ENCODE data around the gene ALK.

The ALK gene

DNA sequence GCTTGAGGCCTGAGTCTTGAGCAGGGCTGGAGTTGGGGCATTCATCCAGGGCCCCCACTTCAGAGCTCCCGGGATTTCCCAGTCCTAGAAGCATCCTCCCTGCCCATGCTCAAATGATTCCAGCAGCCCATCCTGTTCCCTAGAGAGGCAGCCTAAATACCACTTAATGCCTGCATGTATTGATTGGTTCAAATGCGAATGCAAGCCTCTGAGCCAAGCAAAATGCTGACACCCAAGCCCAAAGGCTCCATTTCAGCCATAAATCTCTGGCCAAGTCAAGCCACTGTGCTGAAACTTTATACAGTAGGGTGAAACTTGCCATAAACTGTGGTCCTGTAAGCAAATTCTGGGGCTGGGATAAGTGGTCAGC is 526.4 kb downstream of the ALK start:
- DNase-seq, result no peak

DNA sequence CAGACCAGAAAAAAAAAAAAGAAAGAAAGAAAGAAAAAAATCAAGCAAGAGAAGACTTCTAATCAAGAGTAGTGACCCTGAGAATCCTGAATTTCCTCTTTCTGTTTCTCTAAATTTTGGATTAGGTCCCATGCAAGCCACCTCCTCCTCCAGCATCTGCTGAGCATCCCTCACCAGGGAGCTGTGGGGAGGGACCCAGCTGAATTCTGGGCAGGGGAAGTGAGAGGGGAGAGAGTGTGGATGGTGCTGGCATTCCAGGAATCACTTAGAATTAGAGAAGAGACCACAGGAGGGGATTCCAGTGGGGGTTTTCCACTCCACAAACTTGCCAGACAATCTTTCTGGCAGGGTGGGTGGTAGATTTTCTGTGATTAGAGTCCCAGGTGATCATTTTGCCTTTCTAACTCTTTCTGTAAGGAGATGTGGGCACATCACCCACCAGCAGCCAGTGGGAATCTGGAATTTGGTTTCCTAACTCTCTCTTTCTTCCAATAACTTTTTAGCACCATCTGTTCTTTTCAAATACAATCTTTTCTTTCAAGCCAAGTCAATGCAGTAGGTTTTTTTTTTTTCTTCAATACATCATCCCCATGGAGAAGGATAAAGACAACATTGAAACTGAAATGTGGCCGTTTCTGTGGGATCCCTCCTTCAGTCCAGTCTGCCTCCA is 526.9 kb downstream of the ALK start:
- no peak for DNase-seq

DNA sequence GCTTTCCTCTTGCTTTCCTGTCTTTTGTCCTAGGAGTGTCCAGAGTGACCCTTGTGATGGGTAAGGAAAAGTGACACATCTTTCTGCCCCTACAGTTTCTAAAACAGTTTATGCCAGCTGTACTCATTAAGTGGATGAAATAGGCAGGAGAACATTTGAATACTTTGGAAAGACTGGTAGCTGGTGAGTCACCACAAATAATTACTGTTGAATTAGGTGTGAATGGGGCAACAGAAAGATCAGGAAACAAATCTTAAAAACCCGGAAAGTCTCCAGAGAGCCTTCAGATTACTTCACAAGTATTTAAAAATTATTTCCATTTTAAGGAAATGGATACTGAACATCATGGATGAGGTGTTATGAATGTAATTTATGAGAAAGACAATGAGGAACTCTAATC is 527.7 kb downstream of the ALK start:
- DNase-seq, result no peak

DNA sequence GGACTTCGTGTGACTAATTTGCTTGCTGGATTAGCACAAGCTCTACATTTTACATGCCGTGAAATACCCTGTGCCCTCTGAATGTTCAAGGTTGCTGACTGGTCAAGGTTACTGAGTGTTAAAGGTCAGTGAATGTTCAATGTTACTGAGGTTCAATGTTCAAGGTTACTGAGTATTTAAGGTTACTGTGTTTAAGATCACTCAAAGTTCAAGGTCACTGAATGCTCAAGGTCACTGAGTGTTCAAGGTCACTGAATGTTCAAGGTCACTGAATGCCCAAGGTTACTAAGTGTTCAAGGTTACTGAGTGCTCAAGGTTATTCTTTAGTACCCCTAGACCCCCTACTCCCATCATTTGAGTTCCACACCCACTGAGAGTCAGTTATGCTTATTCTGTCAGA is 528.6 kb downstream of the ALK start:
- no peak for DNase-seq

DNA sequence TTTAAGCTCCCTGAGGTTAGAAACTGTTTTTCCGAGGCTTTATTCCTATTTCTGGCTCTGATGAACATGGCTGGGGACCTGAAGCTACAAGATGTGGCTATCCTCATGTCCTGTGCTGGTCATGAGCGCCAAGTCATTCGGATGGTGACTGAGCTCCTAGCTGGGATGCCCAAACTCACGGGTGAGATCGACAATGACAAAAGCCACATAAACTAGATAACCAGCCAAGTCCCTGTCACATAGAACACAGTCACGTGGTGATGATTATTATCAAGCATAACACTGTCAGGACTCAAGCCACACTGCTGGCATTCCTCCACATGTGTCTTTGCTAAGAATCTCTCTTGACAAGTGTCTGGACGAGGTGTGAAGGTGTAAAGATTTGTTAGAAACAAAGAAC is 531.2 kb downstream of the ALK start:
- no peak for DNase-seq

DNA sequence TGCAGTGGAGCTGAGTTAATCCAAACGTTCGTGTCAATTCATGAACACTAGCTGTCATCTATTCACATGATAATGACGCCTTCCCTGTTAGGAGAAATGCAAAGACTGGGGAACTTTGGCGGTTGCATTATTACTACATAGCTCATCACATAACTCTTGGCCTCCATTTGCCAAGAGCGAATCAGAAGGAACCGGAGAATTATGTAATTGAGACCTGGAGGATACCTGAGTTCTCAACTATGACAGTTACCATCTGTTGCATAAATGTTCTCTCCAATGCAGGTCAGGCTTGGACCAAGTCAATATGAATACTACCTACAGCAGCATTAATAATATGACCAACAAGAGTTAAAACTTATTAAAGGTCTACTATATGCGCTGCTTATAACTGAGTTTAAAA is 531.7 kb downstream of the ALK start:
- DNase-seq, result no peak

DNA sequence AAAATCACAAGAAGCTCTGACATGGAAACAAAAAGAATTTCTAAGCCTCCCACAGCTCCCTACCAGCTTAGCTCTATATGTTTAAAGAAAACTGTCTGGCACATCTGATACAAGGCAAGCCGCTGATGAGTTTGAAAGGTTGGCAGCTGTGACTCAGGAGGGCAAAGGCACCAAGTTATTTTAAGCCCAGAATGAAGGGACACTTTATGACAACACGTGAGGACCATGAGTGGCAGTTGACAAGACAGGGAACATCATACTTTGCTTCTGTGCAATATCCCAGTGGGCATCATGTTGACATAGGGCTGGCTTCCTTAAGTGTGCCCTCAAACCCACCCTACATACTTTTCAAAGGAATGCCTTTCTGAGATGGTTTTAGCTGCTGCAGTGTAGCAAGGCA is 533.3 kb downstream of the ALK start:
- DNase-seq, result no peak

DNA sequence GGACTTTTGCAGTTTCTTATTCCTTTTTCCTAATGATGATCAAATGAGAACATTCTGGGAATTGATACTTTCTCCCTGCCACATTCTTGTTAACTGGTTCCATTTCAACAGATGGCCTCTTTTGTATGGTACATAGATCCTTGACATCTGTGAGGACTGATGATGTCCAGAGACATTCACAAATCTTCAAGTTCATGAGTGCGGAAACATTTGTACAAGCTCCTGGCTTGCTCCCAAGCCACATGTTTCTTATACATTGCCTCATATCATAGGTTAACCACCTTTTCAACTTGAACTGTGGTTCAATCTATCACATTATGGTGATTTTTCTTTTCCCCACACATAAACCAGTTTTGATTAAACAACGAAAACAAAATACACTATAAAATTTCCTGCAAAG is 538.9 kb downstream of the ALK start:
- DNase-seq, result no peak

DNA sequence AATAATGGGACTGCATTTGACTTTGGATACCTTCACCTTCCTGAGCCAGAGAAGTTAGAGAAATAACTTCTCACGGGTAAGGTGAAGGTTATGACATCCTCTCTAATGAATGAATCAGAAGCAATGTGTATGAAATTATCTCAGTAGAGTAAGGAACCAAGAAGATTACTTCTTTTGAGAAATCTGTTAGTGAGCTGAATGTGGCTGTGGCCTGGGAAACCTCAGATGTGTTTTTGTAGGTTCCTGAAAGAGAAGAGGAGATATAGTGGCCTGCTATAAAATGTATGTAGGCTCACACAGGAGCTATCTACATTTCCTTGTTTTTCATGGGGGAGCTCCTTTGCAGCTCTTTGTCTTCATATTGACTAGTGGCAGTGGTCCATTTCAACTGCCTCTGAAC is 543.6 kb downstream of the ALK start:
- no peak for DNase-seq

DNA sequence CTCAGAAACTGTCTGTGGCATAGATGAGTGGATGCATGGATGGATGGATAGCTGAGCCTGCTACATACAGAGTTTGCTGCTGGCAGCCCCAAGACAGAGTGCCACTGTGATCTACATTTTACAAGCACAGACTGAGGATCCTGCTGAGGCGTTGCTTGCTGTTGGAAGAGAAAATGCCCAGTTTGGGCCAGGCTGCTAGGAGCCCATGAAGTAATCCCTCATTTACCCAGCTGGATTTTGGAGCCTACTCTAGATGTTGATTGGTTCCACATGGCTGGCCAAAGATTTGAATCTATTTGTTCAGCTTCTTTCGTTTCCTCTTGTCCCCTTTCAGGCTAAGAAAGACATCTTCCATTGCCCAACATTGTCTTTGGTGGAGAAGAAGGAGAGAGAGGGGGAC is 544.8 kb downstream of the ALK start:
- DNase-seq, result no peak

DNA sequence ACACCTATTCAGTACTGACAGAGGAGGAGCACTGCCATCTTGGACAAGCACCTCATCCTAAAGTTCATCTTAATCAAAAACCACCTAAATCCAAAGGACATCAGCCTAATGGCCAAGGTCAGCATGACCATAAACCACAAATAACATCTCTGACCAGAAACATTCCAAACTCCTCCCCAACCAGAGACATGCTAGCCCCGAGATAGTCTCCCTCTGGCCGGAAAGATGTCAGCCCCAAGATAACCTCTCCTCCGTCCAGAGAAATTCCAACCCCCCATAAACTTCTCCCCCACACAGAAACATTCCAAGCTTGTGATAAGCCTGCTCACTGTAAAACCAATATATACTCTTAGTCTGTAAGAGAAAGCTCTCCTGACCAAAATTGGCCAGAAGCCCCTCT is 545.5 kb downstream of the ALK start:
- no peak for DNase-seq

DNA sequence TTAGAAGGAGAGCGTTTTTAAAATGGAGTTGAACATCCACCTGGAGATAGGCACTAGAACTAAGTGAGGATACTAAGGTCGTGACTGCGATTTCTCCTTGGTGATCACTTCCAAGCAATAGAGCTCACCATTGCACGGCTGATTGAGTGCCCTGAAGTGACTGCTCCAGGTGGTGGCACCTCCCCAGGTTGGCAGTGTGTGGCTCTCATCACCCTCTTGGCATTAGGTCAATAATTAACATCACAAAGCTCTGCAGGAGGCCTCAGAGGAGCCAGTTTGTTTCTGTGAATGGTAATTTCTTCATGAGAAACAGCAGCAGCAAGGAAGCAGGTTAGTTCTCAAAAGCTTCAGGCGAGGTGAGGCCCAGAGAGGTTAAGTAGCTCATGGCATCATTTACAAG is 546.6 kb downstream of the ALK start:
- no peak for DNase-seq

DNA sequence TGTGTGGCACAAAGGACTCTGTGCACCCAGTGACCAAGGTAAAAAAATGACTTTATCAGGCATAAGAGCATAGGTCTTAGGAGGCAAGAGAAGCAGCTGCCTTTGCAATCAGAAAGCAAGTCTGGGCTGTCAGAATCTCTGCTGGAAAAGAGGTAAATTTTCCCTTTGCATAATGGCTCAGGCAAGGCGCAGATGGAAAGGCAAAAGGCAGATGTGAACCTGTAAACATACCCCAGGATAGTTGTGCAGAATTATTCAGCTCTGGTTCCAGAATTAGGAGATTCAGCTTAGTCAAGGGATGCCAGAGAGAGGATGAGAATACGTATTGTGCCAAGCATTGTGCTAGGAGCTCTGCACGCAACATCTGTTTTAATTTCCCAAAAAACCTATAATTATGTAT is 547.5 kb downstream of the ALK start:
- no peak for DNase-seq

DNA sequence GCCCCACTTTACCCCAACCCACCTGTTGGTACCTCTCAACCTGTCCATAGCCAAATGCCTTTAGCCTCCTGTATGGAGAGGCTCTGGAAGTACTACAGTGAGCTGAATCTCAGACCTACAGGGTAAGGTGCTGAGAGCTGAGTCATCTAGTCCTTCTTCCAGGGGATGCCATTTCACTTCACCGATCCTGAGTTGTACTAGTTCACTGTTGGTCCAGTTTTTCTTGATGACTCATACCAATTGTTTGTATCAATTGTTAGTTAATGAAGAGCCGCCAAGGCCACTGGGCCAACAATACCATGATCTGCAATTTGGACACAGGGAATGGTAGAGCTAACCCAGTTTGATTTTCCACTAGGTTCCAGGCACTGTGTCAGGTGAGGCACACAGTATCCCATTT is 549.2 kb downstream of the ALK start:
- no peak for DNase-seq

DNA sequence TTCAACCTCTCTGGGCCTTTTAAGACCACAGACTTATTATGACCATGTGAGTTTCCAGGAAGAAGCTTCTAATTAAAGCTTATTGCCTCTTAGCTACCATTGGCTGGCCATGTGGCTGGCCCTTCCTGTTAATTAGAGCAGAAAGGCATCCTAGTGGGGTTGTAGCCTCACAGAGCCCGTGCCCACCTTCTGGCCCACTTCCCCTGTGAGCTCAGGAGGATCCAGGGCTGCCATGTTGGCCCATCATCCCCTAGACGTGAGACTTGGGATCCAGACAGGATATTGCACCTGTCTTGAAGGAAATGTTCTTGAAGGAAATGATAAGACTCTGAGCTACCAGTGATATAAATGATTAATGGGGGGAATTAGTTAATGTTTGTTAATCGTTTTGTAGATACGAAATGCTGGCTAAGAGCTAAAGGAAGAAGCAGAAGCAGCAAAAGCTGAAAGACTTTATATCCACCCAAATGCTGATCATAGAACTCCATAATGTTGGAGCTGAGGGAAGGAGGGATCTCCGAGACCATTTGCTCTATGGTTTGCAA is 550.7 kb downstream of the ALK start:
- no peak for DNase-seq

DNA sequence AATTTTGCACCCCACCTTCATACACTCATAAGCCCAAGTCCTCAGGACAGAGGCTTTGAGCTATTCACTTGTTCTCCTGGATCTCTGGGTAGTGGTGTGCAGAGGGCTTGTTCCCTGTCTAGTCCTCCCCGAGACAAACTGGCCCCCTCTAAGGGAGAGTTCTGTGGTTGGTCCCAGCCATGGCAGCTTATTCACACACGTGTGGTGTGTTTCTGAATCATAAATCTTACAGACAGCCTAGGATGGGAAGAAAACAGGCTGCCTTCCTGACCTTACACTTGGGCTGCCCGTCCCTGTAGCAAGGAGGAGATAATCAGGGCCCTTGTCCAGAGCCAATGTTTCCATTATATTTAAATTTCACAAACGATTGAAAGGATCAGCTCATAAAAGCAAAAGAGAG is 551.2 kb downstream of the ALK start:
- DNase-seq, result no peak

DNA sequence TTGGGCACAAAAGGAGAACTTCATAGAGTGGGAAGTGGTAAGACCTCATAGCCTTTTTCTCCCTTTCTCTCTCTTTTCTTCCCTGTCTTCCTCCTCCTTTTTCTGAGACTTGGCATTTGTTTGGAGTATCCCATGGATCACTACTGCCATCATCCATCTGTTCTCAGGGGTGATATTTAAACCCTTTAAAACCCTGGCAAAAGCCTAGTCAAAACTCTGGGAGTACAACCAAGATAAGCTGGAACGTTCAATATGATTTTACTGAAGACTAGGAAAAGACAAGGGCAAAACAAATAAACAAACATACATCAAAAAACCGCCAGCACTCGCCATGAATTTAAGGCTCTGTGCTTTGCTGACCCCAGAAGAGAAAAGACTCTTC is 552.7 kb downstream of the ALK start:
- no peak for DNase-seq

DNA sequence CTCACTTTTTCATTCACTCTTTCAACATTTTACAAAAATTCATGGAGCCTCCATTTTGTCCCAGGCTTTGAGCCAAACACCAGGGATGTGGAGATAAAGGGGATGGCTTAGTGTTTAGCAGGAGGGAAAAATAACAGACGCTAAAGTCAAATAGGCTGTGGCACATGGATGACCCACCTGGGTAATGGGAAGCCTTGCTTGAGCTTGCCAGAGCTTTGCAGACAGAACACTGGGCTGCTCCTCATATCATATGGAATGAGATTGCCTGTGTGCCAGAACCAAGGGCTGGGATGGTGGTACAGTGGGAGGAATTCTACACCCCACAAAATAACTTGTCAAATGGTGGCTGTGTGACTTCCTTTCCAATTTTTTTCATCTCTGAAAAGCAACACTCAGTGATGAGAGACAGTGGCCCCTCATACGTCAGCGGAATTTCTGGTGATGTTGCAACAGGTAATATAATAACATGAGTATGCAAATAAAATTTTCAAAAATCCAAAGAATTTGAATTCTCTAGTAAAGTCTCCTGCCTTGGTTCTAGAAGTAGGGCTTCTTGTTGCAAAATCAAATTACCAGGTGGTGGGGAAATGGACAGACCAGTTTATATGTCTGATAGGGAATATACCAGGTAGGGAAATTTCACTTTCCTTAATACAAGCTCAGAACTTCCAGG is 553.3 kb downstream of the ALK start:
- no peak for DNase-seq

DNA sequence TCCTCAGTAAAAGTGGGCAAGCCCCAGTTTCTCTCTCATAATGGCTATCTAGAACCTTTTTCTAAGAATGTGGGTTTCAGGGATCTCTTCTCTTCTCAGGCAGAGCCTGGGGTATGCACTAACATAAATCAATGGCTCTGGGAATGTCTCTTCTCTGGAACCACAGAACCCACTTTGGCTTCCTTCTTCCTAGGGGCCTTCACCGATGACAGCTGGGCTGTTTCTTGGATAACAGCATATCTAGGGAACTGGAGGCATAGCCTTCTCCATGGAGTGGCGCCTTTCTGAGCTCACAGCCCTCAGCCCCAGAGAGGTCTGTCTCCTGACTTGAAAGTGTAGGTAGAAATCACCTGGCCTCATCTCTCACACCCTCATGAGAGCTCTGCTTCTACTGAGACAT is 558.3 kb downstream of the ALK start:
- no peak for DNase-seq

DNA sequence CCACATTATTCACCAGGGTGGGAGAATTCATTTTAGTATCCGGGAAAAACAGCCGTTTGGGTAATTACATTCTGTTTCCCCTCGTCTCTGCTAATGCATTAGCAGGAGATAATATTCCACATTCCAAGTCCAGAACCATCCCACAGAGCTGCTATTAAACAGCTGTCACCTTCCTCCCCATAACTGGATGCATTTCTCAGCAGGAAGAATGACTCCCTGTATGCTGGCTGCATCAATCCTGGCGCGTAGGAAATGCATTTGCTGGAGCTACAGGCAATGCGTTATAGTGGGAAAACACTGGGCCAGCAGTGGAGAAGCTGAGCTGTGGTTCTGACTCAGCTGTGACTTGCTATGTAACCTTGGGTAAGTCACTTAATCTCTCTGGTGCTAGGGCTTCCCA is 560.2 kb downstream of the ALK start:
- no peak for DNase-seq

DNA sequence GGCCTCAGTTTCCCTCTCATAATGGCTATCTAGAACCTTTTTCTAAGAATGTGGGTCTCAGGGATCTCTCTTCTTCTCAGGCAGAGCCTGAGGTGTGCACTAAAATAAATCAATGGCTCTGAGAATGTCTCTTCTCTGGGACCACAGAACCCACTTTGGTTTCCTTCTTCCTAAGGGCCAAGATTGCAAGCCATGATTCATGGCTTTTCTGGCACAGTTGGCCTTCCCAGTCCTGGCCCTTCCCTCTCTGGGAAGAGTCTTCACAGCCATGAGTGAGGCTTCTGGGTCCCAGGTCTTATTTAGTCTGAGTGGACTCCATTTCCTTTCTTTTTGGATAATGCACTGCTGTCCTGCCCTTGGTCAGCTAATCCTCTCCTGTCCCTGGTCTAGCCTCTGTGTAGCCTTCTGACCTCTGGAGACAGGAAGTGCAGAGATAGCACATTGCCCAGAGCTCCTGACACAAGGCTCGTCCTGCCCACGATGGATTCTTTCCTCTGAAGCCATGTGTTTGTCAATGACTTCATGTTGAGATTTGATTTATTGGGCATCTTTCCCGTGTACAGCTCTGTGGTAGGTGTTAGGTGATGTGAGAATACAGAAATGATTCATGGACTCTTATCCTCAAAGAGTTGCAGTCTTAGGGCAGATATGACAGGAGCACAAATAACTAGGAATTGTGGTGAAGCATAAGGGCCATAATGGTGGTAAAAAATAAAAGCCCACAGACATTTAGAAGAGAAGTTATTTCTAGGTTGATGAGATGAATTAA is 561.2 kb downstream of the ALK start:
- DNase-seq, result no peak

DNA sequence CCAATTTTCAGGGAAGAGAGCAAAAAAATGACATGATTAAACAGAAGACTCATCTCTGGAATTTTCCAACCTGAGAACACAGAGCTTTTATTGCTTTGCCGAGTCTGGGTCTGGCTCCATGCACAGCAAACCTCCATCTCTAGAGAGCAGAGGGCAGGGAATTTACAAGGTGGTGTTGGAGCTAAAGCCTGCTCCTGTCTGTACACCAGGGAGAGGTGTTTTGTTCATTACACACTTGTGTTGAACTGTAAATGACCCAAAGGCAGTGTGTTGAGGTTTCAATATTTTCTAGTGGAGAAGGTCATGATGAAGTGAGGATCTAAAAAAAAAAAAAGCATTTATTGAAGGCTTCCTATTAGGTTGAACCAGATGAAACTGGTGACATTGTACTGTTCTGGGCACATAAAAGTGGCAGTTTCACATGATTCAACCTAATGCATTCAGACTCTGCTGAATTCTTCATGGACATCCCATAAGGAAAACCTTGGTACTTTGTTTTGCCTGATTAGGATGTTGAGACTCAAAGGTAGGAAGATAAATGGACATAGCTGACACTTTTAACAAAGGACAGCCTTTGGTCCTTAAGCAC is 567.9 kb downstream of the ALK start:
- DNase-seq, result no peak

DNA sequence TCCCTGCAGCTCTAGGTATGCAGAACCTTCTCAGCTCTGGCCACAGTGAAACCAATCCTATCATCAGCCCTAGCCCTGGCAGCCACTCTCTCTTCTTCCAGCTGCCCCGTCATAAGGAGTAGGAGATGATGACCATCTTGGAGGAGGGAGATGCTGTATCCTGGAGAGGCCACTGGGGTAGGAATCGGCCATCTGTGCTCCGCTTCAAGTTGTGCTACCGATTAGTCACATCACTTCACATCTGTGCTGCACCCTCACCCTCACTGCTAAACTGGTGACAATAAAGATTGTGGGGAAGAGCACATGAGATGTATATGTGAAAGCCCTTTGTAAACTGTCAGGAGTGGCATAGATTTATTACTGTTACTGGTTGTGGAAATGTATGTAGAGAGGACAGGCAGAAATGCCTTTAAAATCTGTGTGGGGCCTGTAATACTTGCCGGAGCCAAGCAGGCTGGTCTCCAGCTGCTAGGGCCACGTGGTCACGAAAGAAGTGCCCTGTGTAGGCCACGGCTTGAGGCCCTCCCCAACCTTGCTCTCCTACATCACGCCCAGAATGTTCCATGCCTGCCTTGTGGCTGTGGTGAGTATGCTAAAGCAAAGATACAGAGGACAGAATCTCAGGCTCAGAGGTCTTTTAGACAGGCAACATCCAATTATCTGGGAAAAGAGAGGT is 569.3 kb downstream of the ALK start:
- DNase-seq, result no peak
